Measurements from ENCODE around the gene OR10A3.
"Not testable (repeated sequence)": the region's sequence is repeated elsewhere in the genome, so short reads cannot be mapped to it uniquely, and the experiment has no call there.

The OR10A3 gene

DNA sequence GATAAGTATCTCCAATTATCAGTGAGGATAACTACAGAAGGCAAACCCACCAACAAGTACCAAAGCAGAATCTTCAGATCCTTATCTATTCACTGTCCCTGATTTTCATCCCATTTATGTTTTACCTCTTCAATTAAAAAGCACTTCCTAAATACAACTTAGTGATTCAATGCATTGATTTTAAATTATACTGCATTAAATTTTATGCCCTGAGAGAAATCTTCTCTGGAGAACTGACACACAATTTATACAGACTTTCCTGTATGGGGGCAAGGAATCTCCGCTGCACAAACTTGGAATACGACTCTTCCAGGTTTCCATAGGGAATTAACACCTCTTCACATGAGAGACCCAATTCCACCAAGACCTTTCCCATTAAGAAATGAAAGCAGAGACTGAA is at the start of gene OR10A3:
TSS of gene OR10A3 (minus strand) at position 101 of the 400 bp plus-strand sequence. CDS start 2,188 bp downstream, outside the sequence.
- DNase-seq = no peak

DNA sequence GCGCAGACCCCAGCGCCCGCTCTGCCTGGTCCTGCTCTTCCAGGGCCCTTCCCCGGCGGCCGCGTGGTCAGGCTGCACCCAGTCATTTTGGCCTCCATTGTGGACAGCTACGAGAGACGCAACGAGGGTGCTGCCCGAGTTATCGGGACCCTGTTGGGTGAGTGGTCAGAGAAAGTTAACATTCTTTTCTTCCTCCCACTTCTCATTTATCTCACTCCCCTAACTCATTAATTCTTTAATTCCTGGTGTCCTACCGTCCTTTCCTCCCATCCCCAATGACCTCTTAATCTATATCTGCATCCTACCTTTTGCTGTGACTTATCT is 46.0 kb upstream of the OR10A3 start:
- DNase-seq = not testable (repeated sequence)

DNA sequence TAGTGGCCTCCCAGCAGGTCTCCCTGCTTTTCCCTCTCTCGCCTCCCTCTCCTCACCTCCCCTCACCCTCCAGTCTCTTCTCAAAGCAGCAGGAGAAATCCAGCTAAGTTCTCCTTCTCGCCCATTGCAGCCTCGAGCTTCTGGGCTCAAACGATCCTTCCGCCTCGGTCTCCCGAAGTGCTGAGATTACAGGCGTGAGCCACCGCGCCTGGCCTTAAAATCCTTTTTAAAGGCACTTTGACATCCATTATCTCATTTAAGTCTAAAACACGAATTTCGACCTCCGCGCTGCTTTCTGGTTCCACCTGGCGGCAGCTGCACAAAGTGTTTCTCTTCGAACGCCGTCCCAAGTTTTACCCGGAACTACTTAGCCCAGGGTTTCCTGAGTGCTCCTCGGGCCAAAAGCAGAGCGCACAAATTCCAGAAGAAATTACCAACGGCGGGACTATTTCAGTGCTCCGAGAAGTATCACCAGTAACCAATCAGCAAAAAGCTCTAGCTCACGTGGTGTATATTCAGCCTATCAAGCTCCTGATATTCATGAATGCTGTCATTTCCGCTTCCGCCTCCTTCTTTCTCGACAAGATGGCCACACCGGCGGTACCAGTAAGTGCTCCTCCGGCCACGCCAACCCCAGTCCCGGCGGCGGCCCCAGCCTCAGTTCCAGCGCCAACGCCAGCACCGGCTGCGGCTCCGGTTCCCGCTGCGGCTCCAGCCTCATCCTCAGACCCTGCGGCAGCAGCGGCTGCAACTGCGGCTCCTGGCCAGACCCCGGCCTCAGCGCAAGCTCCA is 45.5 kb upstream of the OR10A3 start, which contains the start of gene EIF3F:
TSS of gene EIF3F (plus strand) at position 570 of the 792 bp plus-strand sequence. CDS start at position 586, 16 bp downstream.
- DNase-seq = peak; percentile 85 to 96 (median 92)

GRCh38 chr11:7983832-7984590 is 42.5 kb upstream of the OR10A3 start:
- no peak for DNase-seq

- DNase-seq = no peak
Measured at GRCh38 chr11:7982582-7983119, 41.1 kb upstream of the OR10A3 start.

DNA sequence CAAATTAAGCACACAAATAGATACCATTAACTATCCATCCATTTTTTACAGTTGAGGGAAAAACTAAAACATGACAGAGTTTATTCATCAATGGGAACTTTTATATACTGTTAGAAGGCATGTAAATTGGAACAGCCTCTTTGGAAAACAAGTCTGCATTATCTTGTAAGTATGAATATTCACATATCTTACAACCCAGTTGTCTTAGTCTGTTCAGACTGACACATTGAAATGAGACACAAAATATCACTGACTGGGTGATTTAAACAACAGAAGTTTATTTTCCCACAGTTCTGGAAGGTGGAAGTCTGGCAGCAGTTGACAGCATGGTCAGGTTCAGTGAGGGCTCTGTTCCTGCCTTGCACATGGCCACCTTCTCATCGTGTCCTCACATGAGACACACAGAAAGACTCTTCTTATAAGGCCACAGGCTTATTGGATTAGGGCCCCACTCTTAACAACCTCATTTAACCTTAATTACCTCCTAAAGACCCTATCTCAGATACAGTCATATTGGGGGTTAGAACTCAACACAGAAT is 40.2 kb upstream of the OR10A3 start:
- DNase-seq = no peak

- no peak for DNase-seq
Measured at GRCh38 chr11:7977232-7977917, 35.9 kb upstream of the OR10A3 start.

- DNase-seq = no peak
Measured at GRCh38 chr11:7974668-7975067, 33.2 kb upstream of the OR10A3 start.

DNA sequence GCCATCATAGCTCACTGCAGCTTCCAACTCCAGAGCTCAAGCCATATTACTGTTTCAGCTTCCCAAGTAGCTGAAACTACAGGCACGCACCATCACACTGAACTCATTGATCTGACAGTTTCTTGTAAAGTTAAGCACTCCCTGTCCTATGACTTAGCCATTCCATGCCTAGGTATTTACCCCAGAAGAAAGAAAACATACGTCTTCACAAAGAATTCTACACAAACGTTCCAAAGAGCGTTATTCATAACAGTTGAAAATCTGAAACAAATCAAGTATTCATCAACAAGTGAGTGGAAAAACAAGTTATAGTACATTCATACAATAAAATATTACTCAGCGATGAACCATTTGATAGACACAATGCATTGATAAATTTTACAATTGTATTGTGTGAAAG is 31.5 kb upstream of the OR10A3 start:
- no peak for DNase-seq

GRCh38 chr11:7971846-7972245 is 30.3 kb upstream of the OR10A3 start:
- DNase-seq = no peak

DNA sequence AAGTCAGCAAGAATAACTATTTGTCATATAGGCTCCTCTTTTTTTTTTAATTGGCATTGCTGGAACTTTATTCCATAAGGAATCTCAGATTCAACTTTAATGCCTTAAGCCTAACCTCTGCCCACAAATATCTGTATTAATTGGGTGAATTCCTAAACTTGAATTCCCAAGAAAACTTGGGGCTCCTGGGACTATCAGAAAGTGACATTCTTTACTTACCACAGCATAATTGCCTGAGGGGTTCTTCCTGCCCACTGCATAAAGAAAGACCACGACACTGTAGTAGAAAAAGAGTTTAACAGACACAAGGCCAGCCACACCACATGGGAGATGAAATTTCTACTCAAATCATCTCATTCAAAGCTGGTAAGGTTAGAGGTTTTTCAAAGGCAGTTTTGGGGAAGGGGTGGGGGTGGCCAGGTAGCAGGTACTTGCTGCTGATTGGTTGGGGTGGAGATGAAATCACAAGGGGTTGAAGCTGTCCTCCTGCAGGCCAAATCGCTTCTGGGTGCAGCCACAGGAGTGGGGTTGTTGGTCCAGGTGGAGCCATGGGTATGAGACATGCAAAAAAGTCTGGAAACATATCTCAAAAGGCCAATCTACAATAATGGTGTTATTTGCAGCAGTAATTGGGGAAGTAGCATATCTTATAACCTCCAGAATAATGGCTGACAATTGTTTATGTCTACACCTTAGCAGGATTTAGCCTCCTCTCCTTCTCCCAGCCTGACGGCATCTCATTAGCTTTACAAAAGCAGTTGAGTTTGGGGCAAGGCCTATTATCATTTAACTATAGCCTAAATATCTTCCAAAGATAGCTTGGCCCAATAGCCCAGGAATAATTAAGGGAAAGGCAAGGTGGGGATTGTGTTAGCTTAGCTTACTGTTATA is 28.5 kb upstream of the OR10A3 start:
- DNase-seq = no peak

DNA sequence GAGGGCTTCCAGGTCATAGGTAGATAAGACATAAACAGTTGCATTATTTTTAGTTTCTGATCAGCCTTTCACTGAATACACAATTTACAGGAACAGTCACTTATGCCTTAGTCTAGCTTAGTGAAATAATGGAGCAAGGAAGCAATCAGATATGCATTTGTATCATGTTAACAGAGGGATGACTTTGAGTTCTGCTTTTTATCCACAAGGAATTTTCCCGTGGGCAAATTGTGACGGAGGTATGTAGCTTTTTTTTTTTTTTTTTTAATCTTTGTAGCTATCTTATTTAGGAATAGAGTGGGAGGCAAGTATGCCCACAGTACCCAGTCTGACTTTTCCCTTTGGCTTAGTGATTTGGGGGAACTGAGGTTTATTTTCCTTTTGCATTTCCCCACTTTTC is 27.2 kb upstream of the OR10A3 start:
- no peak for DNase-seq

DNA sequence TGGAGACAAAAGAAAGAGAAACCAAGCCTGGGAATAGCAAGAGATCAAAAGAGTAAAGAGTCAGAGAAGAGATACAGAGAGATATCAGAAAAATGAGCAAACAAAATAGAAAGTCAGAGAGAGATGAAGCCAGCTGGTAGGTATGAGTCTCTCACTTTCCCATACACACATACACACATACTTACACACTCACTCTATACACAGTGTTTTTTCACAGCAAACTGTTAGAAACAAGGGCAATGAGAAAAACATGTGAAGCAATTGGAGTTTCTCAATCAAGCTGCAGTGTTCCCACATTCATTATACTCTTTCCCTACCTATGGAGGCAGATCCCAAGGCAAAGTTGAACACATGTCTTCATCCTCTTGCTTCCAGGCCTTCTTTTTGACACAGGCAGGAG is 26.3 kb upstream of the OR10A3 start:
- DNase-seq = no peak

- no peak for DNase-seq
Measured at GRCh38 chr11:7967097-7967496, 25.6 kb upstream of the OR10A3 start.

DNA sequence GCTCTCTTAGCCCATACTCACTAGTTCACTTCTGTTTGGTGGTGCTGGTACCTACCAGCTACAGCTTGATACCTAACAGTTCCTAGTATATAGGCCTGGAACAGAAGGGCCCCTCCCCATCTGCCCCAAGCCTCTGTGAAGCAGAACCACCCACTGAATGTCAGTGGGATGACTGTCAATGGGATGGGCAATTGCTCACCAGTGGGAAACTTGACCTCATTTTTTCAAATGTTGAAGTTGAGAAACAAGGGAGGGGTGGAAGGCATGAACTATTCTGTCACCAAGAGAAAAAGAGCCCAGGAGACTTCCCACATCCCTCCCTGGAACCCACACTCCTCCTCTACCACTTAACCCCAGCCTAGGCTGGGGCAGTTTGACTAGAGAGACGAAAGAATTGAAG is 23.9 kb upstream of the OR10A3 start, which contains the start of gene NLRP10:
TSS of gene NLRP10 (minus strand) at position 62 of the 400 bp plus-strand sequence. CDS start 1,952 bp downstream, outside the sequence.
- no peak for DNase-seq

- DNase-seq = no peak
Measured at GRCh38 chr11:7964873-7965272, 23.4 kb upstream of the OR10A3 start.

- no peak for DNase-seq
Measured at GRCh38 chr11:7964261-7964660, 22.8 kb upstream of the OR10A3 start.

- no peak for DNase-seq
Measured at GRCh38 chr11:7955191-7955590, 13.7 kb upstream of the OR10A3 start.

- no peak for DNase-seq
Measured at GRCh38 chr11:7949934-7950333, 8.4 kb upstream of the OR10A3 start.

GRCh38 chr11:7944123-7944522 is 2.6 kb upstream of the OR10A3 start:
- DNase-seq = no peak

DNA sequence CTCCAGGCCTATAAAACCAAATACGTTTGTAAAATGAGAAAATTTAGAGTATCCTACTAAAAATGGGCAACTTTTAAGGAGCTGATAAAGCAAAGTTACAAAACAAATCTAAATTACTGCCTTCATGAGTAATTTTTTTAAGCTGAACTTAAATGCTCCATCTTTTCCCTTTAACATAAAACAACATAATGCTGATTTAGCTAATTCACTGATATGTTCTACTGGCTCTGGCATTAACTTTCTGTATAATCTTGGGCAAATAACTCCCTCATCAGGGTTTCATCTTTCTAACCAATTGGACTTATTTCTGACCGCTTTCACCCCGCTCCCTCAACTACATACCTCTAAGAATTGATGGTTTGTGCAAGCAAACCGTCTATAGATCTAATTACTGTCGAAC is 362 bp downstream of the OR10A3 start:
- DNase-seq = no peak

GRCh38 chr11:7936615-7937014 is 4.9 kb downstream of the OR10A3 start:
- no peak for DNase-seq

All from stimulated activated naive CD4-positive, alpha-beta T cell (primary cell).